ENCODE data around the gene GLG1.

GRCh38 chr16:74439685-74440084, 167.2 kb downstream of the GLG1 start:
- TF ChIP-seq CTCF (conservative IDR thresholded peaks at IDR 0.05) (no peak), EZH2 (IDR thresholded peaks at IDR 0.05; ENCODE audit: low read depth) (no peak)

Data from PC-9 (cell line).